CD4-positive, alpha-beta T cell (primary cell): ENCODE data around the gene LINC00632. TPM values are rescaled to one million over a fixed set of nuclear protein-coding genes. Genes with fewer than 3 reads are reported as not detected.

Source experiments
- ATAC-seq: fragments of 200-7000 bp; cut with Tn5 transposase; one replicate; pipeline ENCODE4 v1.10.0; 2022; ENCODE audit warnings: mild to moderate bottlenecking; ENCODE audit not compliant: poor library complexity
- CTCF ChIA-PET: fragments of 350-600 bp; sonication (Branson Sonifier 250); formaldehyde crosslinking; loops from one replicate; lab custom pipeline; 2021; ENCODE audit warnings: antibody characterized with exemption, inconsistent platforms; lab: Charles Lee
- POLR2A ChIA-PET: fragments of 350-600 bp; sonication (Branson Sonifier 250); formaldehyde crosslinking; loops from one replicate; lab custom pipeline; 2021; ENCODE audit warnings: antibody characterized with exemption, inconsistent platforms; lab: Charles Lee
- DNase-seq, 14 experiments: peaks; one replicate each; pipeline ENCODE4 v3.0.0-alpha.2; 2013 to 2020; ENCODE audit warnings: mixed read lengths in 2 of 14
- H3K27ac ChIP-seq, 2 donors: one replicate each; pipeline versions ENCODE4 v1.5.1 to v1.7.0; 2013; ENCODE audit warnings: low read length in 2 of 2, low read depth in 1 of 2, mild to moderate bottlenecking in 1 of 2
- H3K27me3 ChIP-seq, 2 experiments: 1 replicate in 1 of 2; 2 replicates in 1 of 2; pipeline versions ENCODE4 v1.6.1 to v1.7.0; 2013; ENCODE audit warnings: low read length in 2 of 2, control low read depth in 1 of 2, mild to moderate bottlenecking in 1 of 2, moderate library complexity in 1 of 2; ENCODE audit not compliant: insufficient read depth in 2 of 2, control insufficient read depth in 1 of 2
- H3K36me3 ChIP-seq: one replicate; pipeline ENCODE4 v1.6.1; 2013; ENCODE audit warnings: low read length, control low read depth; ENCODE audit not compliant: insufficient read depth
- H3K4me1 ChIP-seq: one replicate; pipeline ENCODE4 v1.6.1; 2013; ENCODE audit warnings: low read length, control low read depth; ENCODE audit not compliant: insufficient read depth
- H3K4me3 ChIP-seq: one replicate; pipeline ENCODE4 v1.5.1; 2013; ENCODE audit warnings: mild to moderate bottlenecking, low read length, moderate library complexity
- H3K9me3 ChIP-seq, 2 experiments: 1 replicate in 1 of 2; 2 replicates in 1 of 2; pipeline versions ENCODE4 v1.6.1 to v1.7.0; 2013; ENCODE audit warnings: low read length in 2 of 2, mild to moderate bottlenecking in 2 of 2, control low read depth in 1 of 2, moderate library complexity in 1 of 2; ENCODE audit not compliant: control insufficient read depth in 1 of 2, insufficient read depth in 1 of 2
- H3K27ac Mint-ChIP-seq: one replicate; pipeline ENCODE4 v1.8.0; 2020; ENCODE audit warnings: mixed read lengths
- H3K27me3 Mint-ChIP-seq: one replicate; pipeline ENCODE4 v1.8.0; 2021; ENCODE audit warnings: mixed read lengths
- H3K36me3 Mint-ChIP-seq: one replicate; pipeline ENCODE4 v1.8.0; 2021; ENCODE audit warnings: low read depth, mixed read lengths
- H3K4me1 Mint-ChIP-seq: one replicate; pipeline ENCODE4 v1.8.0; 2021; ENCODE audit warnings: low read depth, mixed read lengths
- H3K4me3 Mint-ChIP-seq: one replicate; pipeline ENCODE4 v1.8.0; 2020; ENCODE audit warnings: mild to moderate bottlenecking, mixed read lengths
- H3K9me3 Mint-ChIP-seq: one replicate; pipeline ENCODE4 v1.8.0; 2020; ENCODE audit warnings: mixed read lengths
- intact Hi-C, 2 experiments: fragments of 100-400 bp; cut with DNase I in 1 of 2; cut with micrococcal nuclease in 1 of 2; formaldehyde crosslinking; loops; one replicate each; pipeline versions ENCODE4 v1.15.1 to v1.9.0; 2023 to 2025; cut with DNase I, micrococcal nuclease
- polyA plus RNA-seq, 2 donors: library from polyadenylated mRNA; unstranded; fragments of 120-200 nt; gene quantifications; one replicate each; pipeline ENCODE4 v1.2.1, GENCODE V29; 2013
- total RNA-seq, 174 experiments: library from RNA in 2 of 174; stranded (reverse) in 2 of 174; gene quantifications; one replicate each; pipeline ENCODE4 v1.2.3 and lab custom pipeline; 2021 to 2026
- TF ChIP-seq, protein P1 (sequence below): fragments of 200-600 bp; IDR thresholded peaks from one replicate; pipeline ENCODE4 v1.8.0; 2022; ENCODE audit warnings: antibody characterized with exemption, mild to moderate bottlenecking

The LINC00632 gene
- 10 to 100 TPM in 1 of 2 experiments, 1 to 10 TPM in 1; 9.4 to 10.8 TPM for total RNA-seq
- polyA plus RNA-seq (2013, experiment 1 of 2) = 0.03 TPM
- polyA plus RNA-seq (2013, experiment 2 of 2) = 0.10 TPM
- total RNA-seq (lab: John Stamatoyannopoulos, UW) = 0 to 9.4 (median 0.52) reads per million in 172 experiments

DNA sequence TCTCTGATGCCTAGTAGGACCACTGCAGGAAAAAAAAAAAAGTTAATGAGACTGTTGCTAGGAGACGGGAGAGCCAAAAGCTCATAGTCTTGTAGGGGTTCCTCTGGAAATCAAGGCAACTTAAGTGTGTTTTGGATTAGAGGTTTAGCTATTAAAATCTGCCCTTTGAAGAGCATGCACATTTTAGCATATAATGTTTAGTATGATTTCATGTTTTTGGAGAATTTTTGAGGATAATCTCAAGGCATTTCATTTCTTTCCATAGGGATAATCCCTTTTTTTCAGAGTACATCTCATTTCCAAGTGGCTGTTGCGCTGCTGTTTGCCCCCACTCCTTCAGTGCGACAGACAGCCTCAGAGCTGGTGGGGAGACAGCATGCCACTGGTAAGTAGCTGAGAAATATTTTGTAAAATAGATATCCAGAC is at the start of gene LINC00632:
LINC00632 (plus strand) TSS at position 339 of the 426 bp plus-strand sequence.
- Mint-ChIP-seq H3K9me3 (no peaks in the 10 kb centered on the region), H3K27ac (no peak within 1 kb of the TSS), H3K4me3 (no peak within 1 kb of the TSS), H3K27me3 (no peaks in the 10 kb centered on the region), H3K4me1 (peaks cover 7% of the 10 kb centered on the region), H3K36me3 (no peaks in the 10 kb centered on the region)
- Histone ChIP-seq H3K27me3 (no peaks in the 10 kb centered on the region), H3K36me3 (no peaks in the 10 kb centered on the region), H3K4me3 (no peak within 1 kb of the TSS), H3K9me3 (no peaks in the 10 kb centered on the region), H3K4me1 (no peaks in the 10 kb centered on the region), H3K27ac (no peak within 1 kb of the TSS)
- POLR2A ChIA-PET = no interaction called here
- ATAC-seq (no peak), DNase-seq (no peak)
- intact Hi-C loops = no loop called here
- CTCF ChIA-PET = no interaction called here
- TF ChIP-seq, protein P1, sequence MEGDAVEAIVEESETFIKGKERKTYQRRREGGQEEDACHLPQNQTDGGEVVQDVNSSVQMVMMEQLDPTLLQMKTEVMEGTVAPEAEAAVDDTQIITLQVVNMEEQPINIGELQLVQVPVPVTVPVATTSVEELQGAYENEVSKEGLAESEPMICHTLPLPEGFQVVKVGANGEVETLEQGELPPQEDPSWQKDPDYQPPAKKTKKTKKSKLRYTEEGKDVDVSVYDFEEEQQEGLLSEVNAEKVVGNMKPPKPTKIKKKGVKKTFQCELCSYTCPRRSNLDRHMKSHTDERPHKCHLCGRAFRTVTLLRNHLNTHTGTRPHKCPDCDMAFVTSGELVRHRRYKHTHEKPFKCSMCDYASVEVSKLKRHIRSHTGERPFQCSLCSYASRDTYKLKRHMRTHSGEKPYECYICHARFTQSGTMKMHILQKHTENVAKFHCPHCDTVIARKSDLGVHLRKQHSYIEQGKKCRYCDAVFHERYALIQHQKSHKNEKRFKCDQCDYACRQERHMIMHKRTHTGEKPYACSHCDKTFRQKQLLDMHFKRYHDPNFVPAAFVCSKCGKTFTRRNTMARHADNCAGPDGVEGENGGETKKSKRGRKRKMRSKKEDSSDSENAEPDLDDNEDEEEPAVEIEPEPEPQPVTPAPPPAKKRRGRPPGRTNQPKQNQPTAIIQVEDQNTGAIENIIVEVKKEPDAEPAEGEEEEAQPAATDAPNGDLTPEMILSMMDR = no peak

DNA sequence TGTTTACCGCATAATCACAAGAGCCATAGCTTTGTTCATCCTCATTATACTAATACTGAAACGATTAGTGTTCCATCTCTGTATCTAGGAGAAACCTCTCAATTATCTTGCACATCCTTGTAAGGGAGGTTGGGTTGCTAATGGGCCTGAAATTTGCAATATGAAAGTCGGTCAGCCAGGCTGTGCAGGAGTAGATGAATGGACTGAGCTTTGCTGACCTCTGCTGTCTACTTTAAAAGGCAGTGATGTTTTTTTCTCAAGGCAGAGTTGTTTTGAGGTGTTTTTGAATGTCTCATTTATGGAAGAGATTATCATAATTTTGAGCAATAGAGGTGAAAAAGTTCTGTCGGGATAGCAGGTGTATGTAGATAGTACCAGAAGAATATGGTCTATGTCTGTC is 47.9 kb upstream of the LINC00632 start:
- H3K27ac Mint-ChIP-seq = no peak overlapping the region
- H3K4me1 Mint-ChIP-seq = no peaks in the 10 kb centered on the region
- H3K9me3 Mint-ChIP-seq = no peaks in the 10 kb centered on the region
- Histone ChIP-seq H3K36me3 (no peaks in the 10 kb centered on the region), H3K4me1 (no peaks in the 10 kb centered on the region), H3K27me3 (no peaks in the 10 kb centered on the region), H3K27ac (no peak overlapping the region), H3K9me3 (no peaks in the 10 kb centered on the region), H3K4me3 (no peak overlapping the region)
- DNase-seq (no peak), ATAC-seq (no peak)
- POLR2A ChIA-PET = no interaction called here
- TF ChIP-seq, protein P1 = no peak
- H3K27me3 Mint-ChIP-seq = peaks cover 4% of the 10 kb centered on the region
- intact Hi-C loops = no loop called here
- CTCF ChIA-PET = no interaction called here
- no peaks in the 10 kb centered on the region for H3K36me3 Mint-ChIP-seq
- no peak overlapping the region for H3K4me3 Mint-ChIP-seq

DNA sequence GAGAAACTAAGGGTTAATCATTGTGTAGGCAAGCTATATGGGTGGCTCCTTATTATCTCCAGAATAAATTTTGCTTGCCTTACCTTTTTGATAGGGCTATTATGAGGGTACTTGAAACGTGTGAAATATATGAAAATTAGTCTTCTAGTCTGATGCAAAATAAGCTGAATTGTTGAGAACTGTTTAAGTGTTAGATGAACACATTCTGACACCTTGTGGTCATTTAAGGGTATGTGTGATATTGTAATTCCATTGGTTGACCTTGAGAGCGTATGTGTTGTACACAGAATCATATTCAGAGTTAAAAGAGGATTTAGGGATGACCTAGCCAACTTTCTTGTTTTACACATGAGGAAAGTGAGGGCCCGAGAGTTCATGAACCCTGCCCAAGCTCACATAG is 44.6 kb upstream of the LINC00632 start:
- intact Hi-C loops = no loop called here
- H3K9me3 ChIP-seq = no peaks in the 10 kb centered on the region
- H3K27ac Mint-ChIP-seq = no peak overlapping the region
- H3K36me3 Mint-ChIP-seq = no peaks in the 10 kb centered on the region
- no peaks in the 10 kb centered on the region for H3K4me1 ChIP-seq
- H3K27me3 ChIP-seq = no peaks in the 10 kb centered on the region
- no peaks in the 10 kb centered on the region for H3K36me3 ChIP-seq
- H3K4me1 Mint-ChIP-seq = no peaks in the 10 kb centered on the region
- H3K4me3 ChIP-seq = no peak overlapping the region
- H3K27ac ChIP-seq = no peak overlapping the region
- ChIA-PET POLR2A (no interaction called here), CTCF (interaction anchor here (1.1 kb wide), 1 partner anchor 264 kb away, joined by 3 read pairs; no protein-coding TSS in a partner anchor)
- no peak for DNase-seq
- H3K27me3 Mint-ChIP-seq = peaks cover 4% of the 10 kb centered on the region
- no peak overlapping the region for H3K4me3 Mint-ChIP-seq
- TF ChIP-seq, protein P1 = no peak
- ATAC-seq = no peak
- H3K9me3 Mint-ChIP-seq = no peaks in the 10 kb centered on the region
